Endothelial cell of umbilical vein (primary cell): Measurements from ENCODE around the gene PKDCC.

Source experiments
- CTCF ChIP-seq, 2 donors: IDR thresholded peaks; 1 replicate in 1 of 2; 2 replicates in 1 of 2; pipeline ENCODE4 v1.5.1; 2011; ENCODE audit warnings: low read length in 2 of 2, mild to moderate bottlenecking in 2 of 2, moderate library complexity in 2 of 2, control low read depth in 1 of 2, inconsistent platforms in 1 of 2, low read depth in 1 of 2; ENCODE audit not compliant: insufficient read depth in 1 of 2; ENCODE audit errors: extremely low read depth in 1 of 2
- POLR2A ChIP-seq: IDR thresholded peaks from 2 replicates; pipeline ENCODE4 v1.6.1; 2012; ENCODE audit warnings: low read depth, mild to moderate bottlenecking, control low read depth, low read length

- TF ChIP-seq CTCF (IDR thresholded peaks at IDR 0.05; ENCODE audit: extremely low read depth in 1 of 2, insufficient read depth in 1 of 2, low read depth in 1 of 2, low read length in 2 of 2), result no peak
- no peak for TF ChIP-seq POLR2A
Measured at GRCh38 chr2:42010743-42011298, 37.0 kb upstream of the PKDCC start.
